Mesothelial cell of epicardium (in vitro differentiated cells): ENCODE data around the gene CHCHD10. TPM values are rescaled to one million over a fixed set of nuclear protein-coding genes. Genes with fewer than 3 reads are reported as not detected.

ENCODE experiments used
- DNase-seq, 2 experiments: peaks; one replicate each; pipeline ENCODE4 v3.0.0; 2021; ENCODE audit warnings: low spot score in 2 of 2; ENCODE audit not compliant: unreplicated experiment in 2 of 2
- H3K27ac Mint-ChIP-seq: 2 replicates; pipeline ENCODE4 v1.8.0; 2021; ENCODE audit warnings: mixed read lengths
- H3K27me3 Mint-ChIP-seq: 2 replicates; pipeline ENCODE4 v1.8.0; 2021; ENCODE audit warnings: low read depth, mixed read lengths
- H3K36me3 Mint-ChIP-seq: 2 replicates; pipeline ENCODE4 v1.8.0; 2021; ENCODE audit warnings: mixed read lengths
- H3K4me1 Mint-ChIP-seq: 2 replicates; pipeline ENCODE4 v1.8.0; 2021; ENCODE audit warnings: mixed read lengths
- H3K4me3 Mint-ChIP-seq: 2 replicates; pipeline ENCODE4 v1.8.0; 2021; ENCODE audit warnings: mild to moderate bottlenecking, moderate library complexity, mixed read lengths
- H3K9me3 Mint-ChIP-seq: 2 replicates; pipeline ENCODE4 v1.8.0; 2021; ENCODE audit warnings: mixed read lengths
- total RNA-seq: library from RNA; stranded (reverse); gene quantifications from 3 replicates; pipeline ENCODE4 v1.2.1, GENCODE V29; 2021
- TF ChIP-seq, protein P1 (sequence below): fragments of 200-600 bp; sonication (generic); IDR thresholded peaks from one replicate; pipeline ENCODE4 v1.5.0; 2021; ENCODE audit warnings: antibody characterized with exemption; ENCODE audit not compliant: unreplicated experiment

The CHCHD10 gene
- total RNA-seq, 1 donor from 2014 or later, result 61.8 TPM

DNA sequence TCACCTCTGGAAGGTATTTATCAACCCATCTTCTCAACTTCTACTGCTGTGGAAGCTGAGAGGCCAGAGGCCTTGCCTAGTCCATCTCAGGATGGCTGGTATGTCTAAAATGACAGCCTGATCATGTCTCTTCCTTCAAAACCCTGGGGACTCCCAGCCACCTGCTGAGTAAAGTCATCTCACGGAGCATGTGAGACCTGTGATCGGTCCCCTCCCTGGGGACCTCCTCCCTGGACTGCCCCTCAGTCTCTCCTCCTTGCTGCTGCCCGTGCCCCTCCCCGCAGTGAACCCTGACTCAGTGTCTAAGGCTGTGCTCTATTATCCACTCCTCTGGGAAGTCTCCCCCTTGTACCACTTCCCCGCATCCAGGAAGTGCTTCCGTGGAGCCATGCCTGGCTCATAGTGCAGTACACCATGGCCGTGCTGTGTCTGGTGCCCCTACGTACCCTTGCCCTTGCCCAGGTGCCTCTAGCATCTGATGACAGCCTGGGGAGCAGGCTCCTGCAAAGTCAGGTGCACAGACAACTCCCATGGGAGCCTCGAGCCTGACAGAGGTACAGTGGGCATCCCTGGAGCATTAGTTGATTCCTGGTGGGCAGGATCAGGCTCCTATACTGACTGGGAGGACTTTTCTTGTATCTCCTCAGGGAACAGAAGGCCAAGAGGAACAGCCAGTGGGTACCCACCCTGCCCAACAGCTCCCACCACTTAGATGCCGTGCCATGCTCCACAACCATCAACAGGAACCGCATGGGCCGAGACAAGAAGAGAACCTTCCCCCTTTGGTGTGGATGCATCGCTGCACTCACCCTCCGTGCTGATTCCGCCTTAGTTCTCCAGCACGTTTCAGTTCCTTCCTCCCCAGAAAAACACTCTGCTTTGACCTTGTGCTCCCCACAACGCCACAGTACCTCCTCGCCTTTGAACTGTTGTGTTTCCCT is 32.8 kb upstream of the CHCHD10 start:
- Mint-ChIP-seq H3K27ac (no peak overlapping the region), H3K4me1 (peaks cover 15% of the 10 kb centered on the region), H3K9me3 (no peaks in the 10 kb centered on the region), H3K27me3 (no peaks in the 10 kb centered on the region), H3K36me3 (peaks cover 49% of the 10 kb centered on the region), H3K4me3 (no peak overlapping the region)
- DNase-seq, result no peak
- TF ChIP-seq, protein P1, sequence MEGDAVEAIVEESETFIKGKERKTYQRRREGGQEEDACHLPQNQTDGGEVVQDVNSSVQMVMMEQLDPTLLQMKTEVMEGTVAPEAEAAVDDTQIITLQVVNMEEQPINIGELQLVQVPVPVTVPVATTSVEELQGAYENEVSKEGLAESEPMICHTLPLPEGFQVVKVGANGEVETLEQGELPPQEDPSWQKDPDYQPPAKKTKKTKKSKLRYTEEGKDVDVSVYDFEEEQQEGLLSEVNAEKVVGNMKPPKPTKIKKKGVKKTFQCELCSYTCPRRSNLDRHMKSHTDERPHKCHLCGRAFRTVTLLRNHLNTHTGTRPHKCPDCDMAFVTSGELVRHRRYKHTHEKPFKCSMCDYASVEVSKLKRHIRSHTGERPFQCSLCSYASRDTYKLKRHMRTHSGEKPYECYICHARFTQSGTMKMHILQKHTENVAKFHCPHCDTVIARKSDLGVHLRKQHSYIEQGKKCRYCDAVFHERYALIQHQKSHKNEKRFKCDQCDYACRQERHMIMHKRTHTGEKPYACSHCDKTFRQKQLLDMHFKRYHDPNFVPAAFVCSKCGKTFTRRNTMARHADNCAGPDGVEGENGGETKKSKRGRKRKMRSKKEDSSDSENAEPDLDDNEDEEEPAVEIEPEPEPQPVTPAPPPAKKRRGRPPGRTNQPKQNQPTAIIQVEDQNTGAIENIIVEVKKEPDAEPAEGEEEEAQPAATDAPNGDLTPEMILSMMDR, result no peak

DNA sequence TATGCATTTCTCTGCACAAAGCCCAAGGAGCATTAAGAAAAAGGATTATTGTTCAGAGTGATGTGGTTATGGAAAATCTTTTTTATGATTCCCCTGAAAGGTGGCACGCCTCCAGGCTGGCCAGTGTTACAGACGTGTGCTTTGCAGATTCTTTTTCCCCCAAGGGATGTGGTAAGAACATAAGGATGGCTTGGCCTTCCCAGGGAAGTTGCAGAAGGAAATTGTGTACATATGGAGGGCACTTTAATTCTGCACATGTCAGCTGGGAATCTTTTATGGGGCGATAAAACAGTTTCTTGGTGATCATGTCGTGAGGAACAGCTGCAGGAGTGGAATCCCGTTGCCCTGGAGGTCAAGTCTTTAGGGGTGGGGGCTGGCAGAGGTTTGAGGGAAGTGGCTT is 28.7 kb upstream of the CHCHD10 start:
- Mint-ChIP-seq H3K27ac (peak overlapping the region; percentile 80), H3K9me3 (no peaks in the 10 kb centered on the region), H3K4me3 (no peak overlapping the region), H3K27me3 (no peaks in the 10 kb centered on the region), H3K4me1 (peaks cover 20% of the 10 kb centered on the region), H3K36me3 (peaks cover 39% of the 10 kb centered on the region)
- TF ChIP-seq, protein P1, result no peak
- DNase-seq, result no peak

DNA sequence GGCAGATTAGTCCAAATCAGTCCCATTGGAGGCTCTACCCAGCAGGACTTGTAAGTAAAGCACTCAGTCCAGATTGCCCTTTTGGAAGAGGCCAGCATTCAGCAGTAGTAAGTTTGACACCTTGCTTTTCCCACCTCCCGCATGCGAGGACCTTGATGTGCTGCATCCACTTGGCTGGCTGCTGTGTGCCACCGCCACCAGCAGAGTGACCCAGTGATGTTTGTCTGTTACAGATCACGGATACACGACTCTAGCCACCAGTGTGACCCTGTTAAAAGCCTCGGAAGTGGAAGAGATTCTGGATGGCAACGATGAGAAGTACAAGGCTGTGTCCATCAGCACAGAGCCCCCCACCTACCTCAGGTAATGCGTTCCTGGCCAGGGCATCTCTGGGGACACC is 25.6 kb upstream of the CHCHD10 start:
- TF ChIP-seq, protein P1, result no peak
- Mint-ChIP-seq H3K27ac (peak overlapping the region; percentile 87), H3K36me3 (peaks cover 27% of the 10 kb centered on the region)

DNA sequence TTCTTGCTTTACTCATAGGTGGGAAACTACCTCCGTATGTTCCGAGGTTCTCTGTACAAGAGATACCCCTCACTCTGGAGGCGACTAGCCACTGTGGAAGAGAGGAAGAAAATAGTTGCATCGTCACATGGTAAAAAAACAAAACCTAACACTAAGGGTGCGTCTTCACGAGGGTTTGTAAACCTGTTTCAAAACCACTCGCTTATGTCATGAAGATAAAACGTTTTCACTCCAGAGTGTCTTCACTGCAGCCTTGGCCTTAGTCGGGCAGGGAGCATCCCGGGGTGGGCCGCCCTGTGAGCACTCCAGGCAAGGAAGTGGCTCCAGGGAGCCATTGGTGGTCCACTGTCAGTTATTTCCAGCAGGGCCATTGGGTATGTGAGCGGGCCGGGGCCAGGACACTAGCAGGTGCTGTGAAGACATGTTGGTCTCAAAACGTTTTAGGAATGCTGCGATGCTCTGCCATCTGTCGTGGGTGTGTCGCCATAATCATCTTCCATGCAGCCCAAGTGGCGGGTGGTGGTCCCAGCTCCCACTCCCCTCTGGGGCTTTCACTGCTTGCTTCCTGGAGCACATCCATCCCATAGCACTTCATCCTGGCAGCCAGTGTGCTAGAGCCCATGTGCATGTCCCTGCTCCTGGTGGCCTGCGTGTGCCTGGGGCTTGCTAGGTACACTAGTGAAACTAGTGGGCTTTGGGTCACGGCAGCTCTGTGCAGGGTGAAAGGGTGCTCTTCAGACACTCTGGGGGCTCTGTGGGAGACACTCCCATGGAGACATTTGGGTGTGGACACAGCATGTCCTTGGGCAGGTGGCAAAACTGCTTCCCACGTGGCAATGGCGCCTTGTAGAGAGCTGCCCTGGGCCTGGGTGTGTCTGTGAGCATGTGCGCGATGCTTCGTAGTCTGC is 24.2 kb upstream of the CHCHD10 start:
- TF ChIP-seq, protein P1, result no peak
- Mint-ChIP-seq H3K27me3 (no peaks in the 10 kb centered on the region), H3K27ac (peak overlapping the region; percentile 87), H3K9me3 (no peaks in the 10 kb centered on the region), H3K4me3 (peak overlapping the region; percentile 6), H3K4me1 (peaks cover 46% of the 10 kb centered on the region), H3K36me3 (peaks cover 21% of the 10 kb centered on the region)
- DNase-seq, result no peak

More for the DNA sequence above, 25.6 kb upstream of the CHCHD10 start:
- peaks cover 38% of the 10 kb centered on the region for H3K4me1 Mint-ChIP-seq
- no peak overlapping the region for H3K4me3 Mint-ChIP-seq
- no peaks in the 10 kb centered on the region for H3K9me3 Mint-ChIP-seq
- DNase-seq, result no peak
- H3K27me3 Mint-ChIP-seq, result no peaks in the 10 kb centered on the region

DNA sequence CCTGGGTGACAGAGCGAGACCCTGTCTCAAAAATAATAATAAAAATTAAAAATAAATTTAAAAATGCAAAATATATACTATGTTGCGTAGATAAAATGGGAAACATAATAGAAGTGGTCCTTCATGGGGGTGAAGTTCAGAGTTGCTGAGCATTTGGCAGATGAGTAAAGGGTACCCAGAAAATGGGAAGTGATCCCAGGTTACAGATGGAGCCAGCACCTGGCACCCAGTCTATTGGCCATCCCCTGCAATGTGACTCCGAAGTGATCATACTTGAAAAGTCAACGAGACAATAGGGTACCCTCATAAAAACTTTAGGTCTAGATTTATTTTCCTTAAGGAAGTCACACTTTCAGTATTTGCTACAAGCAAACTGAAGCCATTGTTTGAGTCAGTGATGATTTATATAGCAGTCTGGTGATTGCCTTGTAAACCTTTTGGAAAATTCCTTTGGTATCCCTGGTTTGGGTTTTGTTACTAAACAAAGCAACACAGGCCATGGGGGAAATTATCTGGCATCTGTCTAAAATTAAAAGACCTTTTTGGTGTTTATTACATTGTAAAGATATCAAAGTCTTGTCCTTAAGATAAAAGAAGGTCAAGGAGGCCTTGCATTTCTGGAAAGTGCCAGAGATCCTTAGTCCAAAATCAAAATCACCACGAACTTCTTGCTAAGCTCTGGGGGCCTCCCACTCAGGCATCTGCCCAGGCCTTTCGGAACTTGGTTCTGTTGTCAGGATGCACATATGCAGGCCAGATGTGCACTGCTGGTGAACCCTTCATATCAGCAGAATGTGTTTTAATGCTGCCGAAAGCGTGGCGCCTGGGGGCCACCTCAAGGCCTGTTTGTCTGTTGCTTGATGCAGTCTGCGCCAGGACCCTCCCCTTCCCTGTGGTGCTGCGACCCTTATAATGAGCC is 23.3 kb upstream of the CHCHD10 start:
- DNase-seq, result peak; percentile 53 to 68
- Mint-ChIP-seq H3K4me1 (peaks cover 47% of the 10 kb centered on the region), H3K9me3 (no peaks in the 10 kb centered on the region), H3K4me3 (peak overlapping the region; percentile 6), H3K27me3 (no peaks in the 10 kb centered on the region), H3K36me3 (peaks cover 14% of the 10 kb centered on the region), H3K27ac (peak overlapping the region; percentile 87)
- TF ChIP-seq, protein P1, result no peak
